Vagina (tissue), 2 donors: ENCODE measurements around the gene SYT1.

ENCODE experiments used
- POLR2A ChIP-seq, 2 donors: fragments of 450-650 bp; IDR thresholded peaks; one replicate each; pipeline ENCODE4 v1.6.1; 2017; ENCODE audit warnings: antibody characterized with exemption in 2 of 2, mild to moderate bottlenecking in 2 of 2, moderate library complexity in 2 of 2
- POLR2AphosphoS5 ChIP-seq, 2 donors: sonication (generic); formaldehyde crosslinking; IDR thresholded peaks; one replicate each; pipeline ENCODE4 v1.9.0; 2017; ENCODE audit warnings: antibody characterized with exemption in 2 of 2, mild to moderate bottlenecking in 2 of 2, low read depth in 1 of 2; ENCODE audit not compliant: insufficient read depth in 1 of 2
- TF ChIP-seq, protein P1 (sequence below), 3 experiments: fragments of 450-650 bp in 2 of 3; fragments of 200-600 bp in 1 of 3; sonication (generic) in 1 of 3; IDR thresholded peaks; one replicate each; pipeline ENCODE4 v1.5.1; 2017 to 2019; ENCODE audit warnings: antibody characterized with exemption in 3 of 3, mild to moderate bottlenecking in 2 of 3, moderate library complexity in 2 of 3

DNA sequence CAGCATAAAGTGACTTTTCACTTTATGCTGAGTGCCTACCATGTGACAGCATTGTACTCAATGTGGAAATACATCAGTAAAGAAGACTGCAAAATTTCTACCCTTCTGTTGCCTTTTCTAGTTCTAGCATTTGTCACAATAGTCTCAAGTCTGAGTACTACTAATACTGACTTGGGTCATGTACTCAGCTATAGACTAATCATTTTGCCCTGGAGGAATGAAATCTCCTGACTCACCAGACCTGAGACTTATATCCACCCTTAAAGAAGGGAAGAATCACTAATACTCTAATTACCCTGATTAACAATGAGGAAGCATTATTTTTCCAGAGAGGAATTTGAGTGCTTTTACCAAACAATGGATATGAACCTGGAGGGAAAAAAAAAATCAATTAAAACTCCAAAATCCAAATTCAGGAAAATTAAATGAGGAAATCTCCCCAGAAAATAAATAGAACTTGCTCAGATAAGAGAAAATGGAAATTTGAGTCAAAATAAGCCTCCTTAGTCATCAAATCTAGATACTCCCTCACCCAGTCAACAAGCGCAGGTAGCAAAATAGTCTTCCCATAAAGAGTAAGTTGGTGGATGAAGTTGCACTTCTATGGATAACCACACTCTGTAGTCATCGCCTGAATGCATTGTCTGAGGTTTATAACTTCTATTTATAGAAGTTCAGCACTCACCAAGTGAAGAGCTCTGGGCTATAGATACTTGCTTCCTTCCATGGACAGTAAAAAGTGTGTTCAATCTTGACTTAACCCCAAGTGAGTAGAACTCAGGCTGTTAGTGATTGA lies 386.6 kb downstream of the SYT1 start:
- TF ChIP-seq POLR2AphosphoS5 (IDR thresholded peaks at IDR 0.05; ENCODE audit: insufficient read depth in 1 of 2, low read depth in 1 of 2), result no peak
- no peak for TF ChIP-seq POLR2A (IDR thresholded peaks at IDR 0.05)
- TF ChIP-seq, protein P1, sequence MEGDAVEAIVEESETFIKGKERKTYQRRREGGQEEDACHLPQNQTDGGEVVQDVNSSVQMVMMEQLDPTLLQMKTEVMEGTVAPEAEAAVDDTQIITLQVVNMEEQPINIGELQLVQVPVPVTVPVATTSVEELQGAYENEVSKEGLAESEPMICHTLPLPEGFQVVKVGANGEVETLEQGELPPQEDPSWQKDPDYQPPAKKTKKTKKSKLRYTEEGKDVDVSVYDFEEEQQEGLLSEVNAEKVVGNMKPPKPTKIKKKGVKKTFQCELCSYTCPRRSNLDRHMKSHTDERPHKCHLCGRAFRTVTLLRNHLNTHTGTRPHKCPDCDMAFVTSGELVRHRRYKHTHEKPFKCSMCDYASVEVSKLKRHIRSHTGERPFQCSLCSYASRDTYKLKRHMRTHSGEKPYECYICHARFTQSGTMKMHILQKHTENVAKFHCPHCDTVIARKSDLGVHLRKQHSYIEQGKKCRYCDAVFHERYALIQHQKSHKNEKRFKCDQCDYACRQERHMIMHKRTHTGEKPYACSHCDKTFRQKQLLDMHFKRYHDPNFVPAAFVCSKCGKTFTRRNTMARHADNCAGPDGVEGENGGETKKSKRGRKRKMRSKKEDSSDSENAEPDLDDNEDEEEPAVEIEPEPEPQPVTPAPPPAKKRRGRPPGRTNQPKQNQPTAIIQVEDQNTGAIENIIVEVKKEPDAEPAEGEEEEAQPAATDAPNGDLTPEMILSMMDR (IDR thresholded peaks at IDR 0.05), result no peak
